ENCODE measurements around the gene SH2D7. TPM values are rescaled to one million over a fixed set of nuclear protein-coding genes. Genes with fewer than 3 reads are reported as not detected.
"Not testable (repeated sequence)": the region's sequence is repeated elsewhere in the genome, so short reads cannot be mapped to it uniquely, and the experiment has no call there.

The SH2D7 gene
- total and polyA plus RNA-seq, 4 experiments from 2014 or later: not detected

DNA sequence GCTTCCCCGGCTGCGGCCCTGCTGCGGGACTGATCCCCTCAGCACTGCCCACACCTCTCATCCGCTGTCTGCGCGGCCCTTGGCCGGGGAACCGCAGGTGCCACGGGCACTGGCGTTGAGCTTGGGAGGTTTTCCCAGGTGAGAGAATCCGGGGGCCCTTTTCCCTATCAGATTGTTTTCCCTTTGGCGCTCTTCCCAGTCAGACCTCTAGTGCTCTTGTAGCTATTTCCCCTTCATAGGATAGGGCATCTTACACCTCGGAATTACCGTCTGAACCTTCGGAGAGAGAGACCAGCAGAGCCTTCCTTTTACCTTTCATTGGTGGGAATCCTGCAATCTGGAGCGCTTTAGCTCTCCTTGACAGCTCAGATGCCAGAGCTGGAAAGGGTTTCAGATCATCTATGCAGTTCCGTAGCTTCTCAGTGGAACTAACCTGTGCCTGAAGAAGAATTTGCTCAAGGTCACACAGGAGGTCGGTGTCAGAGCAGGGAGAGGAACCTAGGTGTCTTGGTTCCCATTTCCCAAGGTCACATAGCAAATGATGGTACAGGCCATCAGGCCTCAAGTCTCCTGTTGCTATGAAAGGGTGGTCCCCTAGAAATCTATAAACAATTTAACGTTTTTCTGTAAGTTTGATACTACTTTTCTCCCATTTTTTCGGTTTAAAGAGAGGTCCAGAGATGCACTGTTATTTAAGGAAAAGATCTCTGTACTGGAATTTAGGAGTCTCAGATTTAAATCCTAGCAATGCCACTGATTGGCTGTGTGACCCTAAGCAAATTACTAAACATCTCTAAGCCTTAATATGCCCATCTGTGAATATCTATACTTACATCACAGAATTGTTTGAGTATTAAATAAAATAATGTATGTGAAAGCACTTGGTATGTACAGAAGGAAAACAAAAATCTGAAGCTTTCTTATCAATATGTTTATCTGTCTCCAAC is 57.7 kb downstream of the SH2D7 start:
- Histone ChIP-seq H3K4me1 (ENCODE audit: insufficient read depth, low read length) (peaks cover 26% of the 10 kb centered on the region), H3K27me3 (ENCODE audit: insufficient read depth, low read length) (no peaks in the 10 kb centered on the region), H3K4me3 (ENCODE audit: low read length in 2 of 2) (peak overlapping the region; percentile 38 to 68), H3K9me3 (ENCODE audit: control insufficient read depth in 1 of 2, low read length in 2 of 2) (no peaks in the 10 kb centered on the region), H3K27ac (ENCODE audit: low read depth, low read length) (peak overlapping the region; percentile 74), H3K36me3 (ENCODE audit: insufficient read depth, low read length) (no peaks in the 10 kb centered on the region)
- peaks cover 0 to 16% of the 10 kb centered on the region in 2 donors for H3K36me3 Mint-ChIP-seq
- H3K27ac Mint-ChIP-seq: peak overlapping the region; percentile 24 to 96 (median 91)
- intact Hi-C loops (cut with micrococcal nuclease): loop anchor here (1.0 kb wide), 2 partner anchors 19 to 390 kb away; partner anchors contain the start of genes CIB2 and PSMA4
- H3K27me3 Mint-ChIP-seq: no peaks in the 10 kb centered on the region
- peaks cover 0 to 3% (median 0%) of the 10 kb centered on the region in 8 donors for H3K9me3 Mint-ChIP-seq
- no peak for DNase-seq
- CTCF ChIA-PET (ENCODE audit: partially characterized antibody): interaction anchor here (0.6 to 1.5 kb wide), 3 partner anchors 45 to 194 kb away, joined by 3 to 4 read pairs (median 3); no protein-coding TSS in a partner anchor
- POLR2A ChIA-PET (ENCODE audit: partially characterized antibody): interaction anchor here (0.9 to 3.3 kb wide), 13 partner anchors 10 to 723 kb away, joined by 3 to 32 read pairs (median 3); partner anchors contain the start of genes CIB2, DNAJA4, IREB2 and MORF4L1
- peaks cover 28 to 46% (median 38%) of the 10 kb centered on the region in 4 donors for H3K4me1 Mint-ChIP-seq
- peak overlapping the region; percentile 87 to 96 (median 94) for H3K4me3 Mint-ChIP-seq

DNA sequence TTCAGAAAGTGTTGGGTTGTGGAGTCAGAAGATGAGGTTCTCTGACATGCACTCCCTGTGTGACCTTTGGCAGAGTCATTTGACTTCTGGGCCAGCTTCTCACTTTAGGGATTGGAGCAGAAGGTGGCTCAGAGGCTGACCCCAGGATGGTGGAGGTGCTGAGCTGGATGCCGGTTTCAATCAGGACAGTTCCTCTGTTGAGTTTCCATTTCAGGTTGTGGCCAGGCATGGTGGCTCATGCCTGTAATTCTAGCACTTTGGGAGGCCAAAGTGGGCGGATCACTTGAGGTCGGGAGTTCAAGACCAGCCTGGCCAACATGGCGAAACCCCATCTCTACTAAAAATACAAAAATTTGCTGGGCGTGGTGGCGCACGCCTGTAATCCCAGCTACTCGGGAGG is 58.7 kb downstream of the SH2D7 start:
- H3K9me3 Mint-ChIP-seq; H3K9me3 ChIP-seq (ENCODE audit: control insufficient read depth in 1 of 2, low read length in 2 of 2); DNase-seq; H3K27me3 ChIP-seq (ENCODE audit: insufficient read depth, low read length); H3K4me3 ChIP-seq (ENCODE audit: low read length in 2 of 2); H3K27me3 Mint-ChIP-seq; H3K27ac ChIP-seq (ENCODE audit: low read depth, low read length); intact Hi-C loops (cut with micrococcal nuclease); H3K36me3 ChIP-seq (ENCODE audit: insufficient read depth, low read length): not testable (repeated sequence)
- Mint-ChIP-seq H3K36me3 (peaks cover 0 to 20% of the 10 kb centered on the region in 2 donors), H3K4me1 (peaks cover 28 to 46% (median 38%) of the 10 kb centered on the region in 4 donors), H3K27ac (peak overlapping the region in 4 of 7 donors; percentile 47 to 75 (median 60)), H3K4me3 (peak overlapping the region; percentile 36 to 96 (median 92))
- POLR2A ChIA-PET (ENCODE audit: partially characterized antibody): interaction anchor here (0.9 to 2.8 kb wide), 2 partner anchors 114 to 287 kb away, joined by 3 to 13 read pairs; partner anchors contain the start of genes DNAJA4 and IREB2
- peaks cover 26% of the 10 kb centered on the region for H3K4me1 ChIP-seq (ENCODE audit: insufficient read depth, low read length)
- CTCF ChIA-PET (ENCODE audit: partially characterized antibody): interaction anchor here (0.7 to 1.5 kb wide), 2 partner anchors 45 to 184 kb away, joined by 3 to 4 read pairs; no protein-coding TSS in a partner anchor

Other genes starting within 250 kb of the SH2D7 start
- 100 to 1,000 TPM in 1 of 2 experiments, 10 to 100 TPM in 1; 98.1 to 114 TPM for gene TBC1D2B, start 14.8 kb upstream of the SH2D7 start, total RNA-seq
- 10 to 100 TPM in 1 of 2 donors, 1 to 10 TPM in 1; 5.6 to 35.4 TPM for gene TBC1D2B, start 14.8 kb upstream of the SH2D7 start, polyA plus RNA-seq
- gene CIB2, start 38.9 kb downstream of the SH2D7 start, total RNA-seq: 1 to 10 TPM; 1.0 to 1.7 TPM
- gene CIB2, start 38.9 kb downstream of the SH2D7 start, polyA plus RNA-seq: 1 to 10 TPM in 1 of 2 donors, under 1 TPM in 1; 0.56 to 2.2 TPM
- 10 to 100 TPM; 45.1 to 46.8 TPM for gene IDH3A, start 56.8 kb downstream of the SH2D7 start, total RNA-seq
- 10 to 100 TPM; 39.7 to 69.1 TPM for gene IDH3A, start 56.8 kb downstream of the SH2D7 start, polyA plus RNA-seq
- gene ACSBG1, start 142.0 kb downstream of the SH2D7 start, total RNA-seq: not detected
- not detected for gene ACSBG1, start 142.0 kb downstream of the SH2D7 start, polyA plus RNA-seq
- gene DNAJA4, start 172.0 kb downstream of the SH2D7 start, total RNA-seq: 10 to 100 TPM; 31.5 to 32.8 TPM
- 10 to 100 TPM in 1 of 2 donors, 1 to 10 TPM in 1; 7.8 to 12.0 TPM for gene DNAJA4, start 172.0 kb downstream of the SH2D7 start, polyA plus RNA-seq
- gene SKIC8, start 207.0 kb downstream of the SH2D7 start, total RNA-seq: 10 to 100 TPM; 43.6 to 45.5 TPM
- gene SKIC8, start 207.0 kb downstream of the SH2D7 start, polyA plus RNA-seq: 100 to 1,000 TPM in 1 of 2 donors, 10 to 100 TPM in 1; 77.7 to 145 TPM
- gene CRABP1, start 247.8 kb downstream of the SH2D7 start, total RNA-seq: not detected
- gene CRABP1, start 247.8 kb downstream of the SH2D7 start, polyA plus RNA-seq: not detected

Measured in CD4-positive, alpha-beta memory T cell (primary cell).